CD1c-positive myeloid dendritic cell (primary cell): ENCODE measurements around the gene PRAMEF4.
"Not testable (repeated sequence)": the region's sequence is repeated elsewhere in the genome, so short reads cannot be mapped to it uniquely, and the experiment has no call there.

Source experiments
- DNase-seq: peaks from one replicate; pipeline ENCODE4 v3.0.0-alpha.2; 2016; ENCODE audit errors: extremely low spot score

The PRAMEF4 gene

DNA sequence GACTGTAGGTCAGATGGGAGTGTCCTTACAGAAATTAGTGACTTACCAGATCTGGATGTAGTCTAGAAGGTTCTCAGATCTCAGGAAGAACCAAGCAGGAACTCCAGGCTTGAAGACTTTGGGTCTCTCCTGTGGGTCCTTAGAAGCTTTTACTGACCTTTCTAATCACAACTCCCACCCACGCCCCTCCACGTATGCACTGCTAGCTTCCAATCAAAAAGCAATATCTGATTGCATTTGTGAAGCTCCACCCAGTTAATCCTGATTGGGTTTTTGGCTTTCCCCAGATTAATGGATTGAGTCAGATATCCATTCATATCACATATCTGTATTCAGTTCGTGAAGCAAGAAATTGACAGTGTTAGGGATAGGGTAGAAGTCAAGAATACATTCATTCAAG, at the start of gene PRAMEF4:
Gene PRAMEF4 (minus strand): TSS at position 101 of the 400 bp plus-strand sequence. CDS start 2,807 bp downstream, outside the sequence.
- not testable (repeated sequence) for DNase-seq

- not testable (repeated sequence) for DNase-seq
Observed at GRCh38 chr1:12924368-12924767, 38.4 kb upstream of the PRAMEF4 start.

DNA sequence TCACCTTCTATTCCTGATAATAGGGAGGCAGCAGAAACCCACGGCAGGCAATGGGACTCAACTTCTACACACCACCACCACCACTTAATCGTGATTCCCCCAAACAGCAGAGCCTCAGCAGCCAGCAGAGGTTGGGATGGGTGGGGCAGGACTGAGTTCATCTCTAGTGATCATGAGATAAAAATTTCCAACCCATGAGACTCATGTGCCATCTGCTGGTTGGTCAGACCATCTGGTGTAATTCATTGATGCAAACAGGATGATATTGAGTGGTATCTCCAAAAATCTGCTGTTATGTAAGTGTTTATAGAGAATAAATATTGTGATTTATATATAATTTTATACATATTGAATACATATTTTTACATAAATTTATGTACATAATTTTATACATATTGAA, 35.7 kb upstream of the PRAMEF4 start:
- not testable (repeated sequence) for DNase-seq

DNA sequence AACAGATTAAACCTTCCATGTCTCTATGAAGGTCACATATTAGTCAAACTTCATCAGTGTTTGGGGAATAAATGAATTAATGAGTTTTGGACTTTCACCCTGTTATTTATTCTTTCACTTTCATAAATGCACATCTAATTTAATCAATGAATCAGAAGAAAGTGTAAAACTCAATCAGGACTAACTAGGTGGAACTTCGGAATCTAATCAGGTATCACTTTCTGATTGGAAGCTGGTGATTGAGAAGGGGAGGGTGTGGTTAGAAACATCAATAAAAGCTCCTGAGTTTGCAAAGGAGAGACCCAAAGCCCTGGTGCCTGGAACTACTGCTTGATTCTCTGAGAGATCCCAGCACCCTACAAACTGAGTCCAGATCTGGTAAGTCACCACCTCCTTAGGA, 30.3 kb upstream of the PRAMEF4 start, which contains the start of gene PRAMEF7:
Gene PRAMEF7 (plus strand): TSS at position 301 of the 400 bp plus-strand sequence. CDS start 1,083 bp downstream, outside the sequence.
- DNase-seq: not testable (repeated sequence)

- not testable (repeated sequence) for DNase-seq
Observed at GRCh38 chr1:12903793-12904572, 18.0 kb upstream of the PRAMEF4 start.

DNA sequence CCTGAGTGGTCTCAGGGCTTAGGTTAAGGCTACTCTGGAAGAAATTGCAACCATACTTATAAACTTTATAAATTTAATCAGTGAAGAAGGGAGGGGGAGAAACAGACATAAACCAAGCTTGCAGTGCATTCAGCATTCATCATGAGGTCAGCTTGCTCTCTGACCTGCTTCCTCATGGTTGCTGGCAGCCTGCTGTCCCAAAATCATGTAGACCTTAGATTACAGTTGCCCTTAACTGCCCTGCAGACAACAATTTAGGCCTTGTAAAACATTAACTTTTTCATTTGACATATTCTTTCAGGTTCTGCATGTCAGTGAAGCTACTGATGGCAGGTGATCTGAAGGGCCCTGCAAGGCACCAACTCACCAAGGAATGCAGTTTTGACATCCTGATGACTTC, 13.2 kb upstream of the PRAMEF4 start:
- DNase-seq: not testable (repeated sequence)

DNA sequence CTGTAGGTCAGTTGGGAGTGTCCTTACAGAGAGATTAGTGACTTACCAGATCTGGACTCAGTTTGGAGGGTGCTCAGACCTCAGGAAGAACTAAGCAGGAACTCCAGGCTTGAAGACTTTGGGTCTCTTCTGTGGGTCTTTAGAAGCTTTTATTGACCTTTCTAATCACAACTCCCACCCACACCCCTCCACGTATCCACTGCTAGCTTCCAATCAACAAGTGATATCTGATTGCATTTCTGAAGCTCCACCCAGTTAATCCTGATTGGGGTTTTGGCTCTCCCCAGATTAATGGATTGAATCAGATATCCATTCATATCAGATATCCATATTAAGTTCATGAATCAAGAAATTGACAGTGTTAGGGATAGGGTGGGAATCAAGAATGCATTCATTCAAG, 12.2 kb upstream of the PRAMEF4 start, which contains the start of gene PRAMEF10:
Gene PRAMEF10 (minus strand): TSS at position 101 of the 400 bp plus-strand sequence. CDS start 2,423 bp downstream, outside the sequence.
- not testable (repeated sequence) for DNase-seq

DNA sequence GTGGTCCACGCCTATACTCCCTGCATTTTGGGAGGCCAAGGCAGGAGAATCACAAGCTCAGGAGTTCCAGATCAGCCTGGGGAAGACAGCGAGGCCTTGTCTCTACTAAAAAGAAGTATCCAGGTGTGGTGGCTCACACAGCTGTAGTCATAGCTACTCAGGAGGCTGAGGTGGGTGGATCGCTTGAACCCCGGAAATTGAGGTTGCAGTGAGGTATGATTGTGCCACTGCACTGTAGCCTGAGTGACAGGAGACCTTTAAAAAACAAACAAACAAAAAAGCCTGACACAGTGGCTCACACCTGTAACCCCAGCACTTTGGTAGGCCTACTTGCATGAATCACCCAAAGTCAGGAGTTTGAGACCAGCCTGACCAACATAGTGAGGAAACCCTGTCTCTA, 7.5 kb downstream of the PRAMEF4 start:
- not testable (repeated sequence) for DNase-seq

GRCh38 chr1:12863131-12863880, 22.7 kb downstream of the PRAMEF4 start:
- not testable (repeated sequence) for DNase-seq

- not testable (repeated sequence) for DNase-seq
Observed at GRCh38 chr1:12856786-12857185, 29.2 kb downstream of the PRAMEF4 start, which contains the start of gene PRAMEF2. PRAMEF2 (plus strand) TSS chr1:12857086; CDS start chr1:12859010, 1,924 bp downstream.

- DNase-seq: no peak
Observed at GRCh38 chr1:12851779-12852178, 34.2 kb downstream of the PRAMEF4 start.

GRCh38 chr1:12848620-12849019, 37.4 kb downstream of the PRAMEF4 start, which contains the start of gene HNRNPCL1:
HNRNPCL1 (minus strand) TSS chr1:12848720; CDS start chr1:12848289, 431 bp downstream.
- DNase-seq: not testable (repeated sequence)

- not testable (repeated sequence) for DNase-seq
Observed at GRCh38 chr1:12833251-12833650, 52.8 kb downstream of the PRAMEF4 start.

GRCh38 chr1:12831310-12831709, 54.7 kb downstream of the PRAMEF4 start, which contains the start of gene PRAMEF11:
PRAMEF11 (minus strand) TSS chr1:12831410; CDS start chr1:12828789, 2,621 bp downstream.
- not testable (repeated sequence) for DNase-seq
